Mucosa of stomach (tissue), 1 donor: Measurements from ENCODE around the gene TBC1D25.

Source experiments
- H3K27me3 ChIP-seq: one replicate; pipeline ENCODE4 v1.7.0; 2013; ENCODE audit warnings: mild to moderate bottlenecking, low read length; ENCODE audit not compliant: control insufficient read depth, insufficient read depth
- H3K36me3 ChIP-seq: one replicate; pipeline ENCODE4 v1.7.0; 2013; ENCODE audit warnings: low read length; ENCODE audit not compliant: control insufficient read depth, insufficient read depth
- H3K4me1 ChIP-seq: one replicate; pipeline ENCODE4 v1.7.0; 2013; ENCODE audit warnings: mild to moderate bottlenecking, low read length; ENCODE audit not compliant: control insufficient read depth, insufficient read depth
- H3K4me3 ChIP-seq: one replicate; pipeline ENCODE4 v1.7.0; 2013; ENCODE audit warnings: low read length
- H3K9ac ChIP-seq: one replicate; pipeline ENCODE4 v1.7.0; 2013; ENCODE audit warnings: mild to moderate bottlenecking, low read length, moderate library complexity
- H3K9me3 ChIP-seq: one replicate; pipeline ENCODE4 v1.7.0; 2013; ENCODE audit warnings: mild to moderate bottlenecking, low read length, moderate library complexity; ENCODE audit not compliant: control insufficient read depth
- donor health status: Pancreatic carcinoma.

TBC1D25 gene

DNA sequence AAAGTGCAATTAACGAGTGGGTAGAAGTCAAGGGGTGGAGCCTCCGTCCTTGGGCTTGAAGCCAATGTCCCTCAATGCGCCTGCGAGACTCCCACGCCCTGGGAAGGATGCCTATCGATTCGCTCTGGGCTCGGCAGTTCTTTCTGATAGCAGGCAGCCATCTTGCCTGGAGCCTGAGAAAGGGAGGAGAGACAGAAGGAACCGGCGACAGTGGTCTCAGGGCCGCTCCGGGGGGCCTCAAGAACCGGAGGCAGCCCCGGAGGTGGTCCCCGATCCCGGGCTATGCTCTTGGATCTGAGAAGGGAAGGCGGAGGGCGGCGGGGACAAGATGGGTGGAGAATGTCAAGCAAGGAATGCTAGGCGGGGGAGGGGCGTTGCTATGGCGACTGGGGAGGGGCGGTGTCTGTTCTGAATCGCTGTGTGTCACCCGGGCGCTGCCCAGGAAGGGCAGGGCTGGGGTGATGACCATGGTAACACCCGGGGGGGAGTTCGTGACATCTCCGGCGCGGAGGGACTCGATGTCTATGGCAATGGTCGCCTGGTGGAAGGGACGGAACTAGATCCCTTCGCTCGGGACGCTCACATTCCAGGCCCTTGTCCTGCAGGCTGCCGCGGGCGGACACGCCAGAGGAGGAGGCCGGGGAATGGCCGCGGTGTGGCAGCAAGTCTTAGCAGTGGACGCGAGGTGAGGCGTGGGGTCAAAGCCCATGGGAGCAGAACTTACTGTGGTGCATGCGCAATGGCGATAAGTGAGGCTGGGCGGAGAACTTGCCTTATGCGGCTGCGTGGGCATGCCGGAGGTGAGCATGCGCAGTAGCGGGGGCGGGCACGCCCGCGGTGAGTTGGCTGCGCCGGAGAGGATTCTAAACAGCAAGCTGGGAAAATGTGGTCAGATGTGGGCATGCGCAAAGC is 58.1 kb downstream of the TBC1D25 start, which contains the start of gene WDR13:
TSS of gene WDR13 (plus strand) at position 140 of the 912 bp plus-strand sequence. CDS start at position 645, 505 bp downstream.
- Histone ChIP-seq H3K9me3 (no peaks in the 10 kb centered on the region), H3K9ac (peak within 1 kb of the TSS; percentile 77), H3K27me3 (no peaks in the 10 kb centered on the region), H3K36me3 (peaks cover 8% of the 10 kb centered on the region), H3K4me1 (peaks cover 8% of the 10 kb centered on the region), H3K4me3 (peak within 1 kb of the TSS; percentile 62)

DNA sequence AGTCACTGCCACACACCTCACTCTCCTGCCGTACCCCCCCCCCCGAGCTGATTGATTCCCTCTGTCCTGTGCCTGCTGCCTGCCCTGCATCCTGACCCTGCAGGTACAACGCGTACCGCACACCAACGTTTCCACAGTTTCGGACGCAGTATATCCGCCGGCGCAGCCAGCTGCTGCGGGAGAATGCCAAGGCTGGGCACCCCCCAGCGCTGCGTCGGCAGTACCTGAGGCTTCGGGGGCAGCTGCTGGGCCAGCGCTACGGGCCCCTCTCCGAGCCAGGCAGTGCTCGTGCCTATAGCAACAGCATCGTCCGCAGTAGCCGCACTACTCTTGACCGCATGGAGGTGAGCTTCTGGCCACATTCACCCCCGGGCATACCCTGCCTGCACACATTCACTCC is 59.1 kb downstream of the TBC1D25 start:
- peaks cover 8% of the 10 kb centered on the region for H3K36me3 ChIP-seq
- H3K9ac ChIP-seq, result peak overlapping the region; percentile 77
- no peak overlapping the region for H3K4me3 ChIP-seq
- H3K4me1 ChIP-seq, result peaks cover 8% of the 10 kb centered on the region
- no peaks in the 10 kb centered on the region for H3K27me3 ChIP-seq
- no peaks in the 10 kb centered on the region for H3K9me3 ChIP-seq

DNA sequence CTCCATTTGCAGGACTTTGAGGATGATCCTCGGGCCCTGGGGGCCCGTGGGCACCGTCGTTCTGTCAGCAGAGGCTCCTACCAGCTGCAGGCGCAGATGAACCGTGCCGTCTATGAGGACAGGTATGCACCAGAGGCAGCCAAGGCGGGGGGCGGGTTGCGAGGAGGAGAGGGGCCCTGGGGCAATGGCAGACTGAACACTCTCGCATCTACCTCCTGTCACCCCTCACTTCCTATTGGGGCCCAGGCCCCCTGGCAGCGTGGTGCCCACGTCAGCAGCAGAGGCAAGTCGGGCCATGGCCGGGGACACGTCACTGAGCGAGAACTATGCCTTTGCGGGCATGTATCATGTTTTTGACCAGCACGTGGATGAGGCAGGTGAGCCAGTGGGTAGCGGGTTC is 59.8 kb downstream of the TBC1D25 start:
- Histone ChIP-seq H3K9ac (no peak overlapping the region), H3K36me3 (peaks cover 8% of the 10 kb centered on the region), H3K27me3 (no peaks in the 10 kb centered on the region), H3K9me3 (no peaks in the 10 kb centered on the region), H3K4me3 (no peak overlapping the region), H3K4me1 (peaks cover 8% of the 10 kb centered on the region)

DNA sequence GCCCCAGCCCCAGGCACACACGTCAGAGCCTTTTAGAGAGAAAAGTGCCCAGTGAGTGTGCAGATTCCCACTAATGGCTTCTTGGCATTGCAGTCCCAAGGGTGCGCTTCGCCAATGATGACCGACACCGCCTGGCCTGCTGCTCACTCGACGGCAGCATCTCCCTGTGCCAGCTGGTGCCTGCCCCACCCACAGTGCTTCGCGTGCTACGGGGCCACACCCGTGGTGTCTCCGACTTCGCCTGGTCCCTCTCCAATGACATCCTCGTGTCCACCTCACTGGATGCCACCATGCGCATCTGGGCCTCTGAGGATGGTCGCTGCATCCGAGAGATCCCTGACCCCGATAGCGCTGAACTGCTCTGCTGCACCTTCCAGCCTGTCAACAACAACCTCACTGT is 60.7 kb downstream of the TBC1D25 start:
- Histone ChIP-seq H3K27me3 (no peaks in the 10 kb centered on the region), H3K9me3 (no peaks in the 10 kb centered on the region), H3K36me3 (peaks cover 8% of the 10 kb centered on the region), H3K4me1 (peaks cover 8% of the 10 kb centered on the region), H3K9ac (no peak overlapping the region), H3K4me3 (no peak overlapping the region)

DNA sequence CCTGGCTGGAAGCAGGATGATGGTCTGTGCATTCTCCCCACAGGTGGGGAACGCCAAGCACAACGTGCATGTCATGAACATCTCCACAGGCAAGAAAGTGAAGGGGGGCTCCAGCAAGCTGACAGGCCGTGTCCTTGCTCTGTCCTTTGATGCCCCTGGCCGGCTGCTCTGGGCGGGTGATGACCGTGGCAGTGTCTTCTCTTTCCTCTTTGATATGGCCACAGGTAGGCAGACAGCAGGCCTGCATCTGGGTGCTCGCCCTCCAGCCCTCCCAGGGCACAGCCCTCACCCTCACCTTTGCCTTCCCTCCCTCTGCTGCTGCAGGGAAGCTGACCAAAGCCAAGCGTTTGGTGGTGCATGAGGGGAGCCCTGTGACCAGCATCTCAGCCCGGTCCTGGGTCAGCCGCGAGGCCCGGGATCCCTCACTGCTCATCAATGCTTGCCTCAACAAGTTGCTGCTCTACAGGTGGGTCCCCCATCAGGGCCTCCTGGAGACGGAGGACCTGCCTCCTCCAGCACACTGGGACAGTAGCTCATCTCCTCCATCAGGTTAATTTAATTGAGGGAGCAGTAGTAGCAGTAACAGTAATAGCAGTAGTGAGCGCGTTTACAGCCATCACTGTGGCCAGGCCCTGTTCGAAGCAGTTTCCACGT is 62.4 kb downstream of the TBC1D25 start:
- Histone ChIP-seq H3K9me3 (no peaks in the 10 kb centered on the region), H3K36me3 (peaks cover 8% of the 10 kb centered on the region), H3K4me3 (no peak overlapping the region), H3K27me3 (no peaks in the 10 kb centered on the region), H3K9ac (no peak overlapping the region), H3K4me1 (peaks cover 3% of the 10 kb centered on the region)

DNA sequence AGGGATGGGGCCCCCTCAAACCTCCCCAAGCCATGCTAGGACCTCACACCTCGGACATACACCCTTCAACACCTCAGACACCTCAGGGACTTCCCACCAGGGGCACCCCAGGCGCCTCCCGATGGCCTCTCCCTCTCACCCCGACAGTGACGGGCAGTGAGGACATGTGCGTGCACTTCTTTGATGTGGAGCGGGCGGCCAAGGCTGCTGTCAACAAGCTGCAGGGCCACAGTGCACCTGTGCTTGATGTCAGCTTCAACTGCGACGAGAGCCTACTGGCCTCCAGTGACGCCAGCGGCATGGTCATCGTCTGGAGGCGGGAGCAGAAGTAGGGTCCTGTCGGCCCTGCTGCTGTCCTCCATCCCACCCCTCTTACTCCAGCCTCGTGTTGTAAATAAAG is 65.2 kb downstream of the TBC1D25 start:
- Histone ChIP-seq H3K9ac (no peak overlapping the region), H3K27me3 (no peaks in the 10 kb centered on the region), H3K36me3 (peaks cover 4% of the 10 kb centered on the region), H3K4me3 (no peak overlapping the region), H3K9me3 (no peaks in the 10 kb centered on the region), H3K4me1 (no peaks in the 10 kb centered on the region)

DNA sequence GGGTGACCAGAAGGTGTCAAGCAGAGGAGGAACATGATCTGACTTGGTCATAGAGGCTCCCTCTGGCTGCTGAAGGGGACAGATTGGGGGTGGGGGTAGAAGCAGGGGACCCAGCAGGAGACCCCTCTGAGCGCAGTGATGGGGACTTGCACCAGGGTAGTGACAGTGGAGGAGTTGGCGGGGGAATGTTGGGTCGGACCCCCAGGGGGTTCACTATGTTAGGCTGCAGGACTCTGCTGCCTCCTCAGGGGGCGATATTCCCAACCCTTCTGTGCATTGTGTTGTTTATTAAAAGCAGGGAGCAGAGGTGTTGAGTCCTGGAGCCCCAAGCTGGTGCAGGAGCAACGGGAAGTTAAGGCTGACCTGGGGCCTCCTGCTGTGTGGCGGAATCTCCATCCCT is 66.6 kb downstream of the TBC1D25 start:
- Histone ChIP-seq H3K9ac (no peak overlapping the region), H3K4me1 (no peaks in the 10 kb centered on the region), H3K27me3 (no peaks in the 10 kb centered on the region), H3K4me3 (no peak overlapping the region), H3K36me3 (no peaks in the 10 kb centered on the region), H3K9me3 (no peaks in the 10 kb centered on the region)

DNA sequence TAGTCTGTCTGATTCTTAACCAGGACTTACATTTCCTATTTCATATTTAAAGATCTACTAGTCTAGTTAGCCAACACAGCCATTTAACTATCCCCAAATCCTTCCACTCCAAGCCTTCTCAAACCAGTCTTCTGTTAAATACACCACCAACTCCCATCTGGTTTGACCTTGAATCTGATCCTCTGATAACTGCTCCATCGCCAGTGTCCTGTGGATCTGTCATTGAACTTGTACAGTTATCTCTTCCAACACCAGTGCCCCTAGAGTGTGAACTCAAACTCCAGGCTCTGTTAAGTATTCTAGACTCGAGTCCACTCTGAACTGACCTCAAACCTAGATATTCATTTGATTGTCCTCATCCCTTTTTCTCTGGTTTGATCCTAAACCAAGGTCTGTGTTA is 72.2 kb downstream of the TBC1D25 start:
- H3K9ac ChIP-seq, result no peak overlapping the region
- no peaks in the 10 kb centered on the region for H3K27me3 ChIP-seq

More for the DNA sequence above, 72.2 kb downstream of the TBC1D25 start:
- H3K9me3 ChIP-seq, result no peaks in the 10 kb centered on the region
- no peak overlapping the region for H3K4me3 ChIP-seq
- H3K4me1 ChIP-seq, result no peaks in the 10 kb centered on the region
- H3K36me3 ChIP-seq, result no peaks in the 10 kb centered on the region
